Neuronal stem cell (in vitro differentiated cells): ENCODE measurements around the gene MYCN.
"Not testable (repeated sequence)": the region's sequence is repeated elsewhere in the genome, so short reads cannot be mapped to it uniquely, and the experiment has no call there.

Source experiments
- DNase-seq: peaks from one replicate; pipeline ENCODE4 v3.0.0-alpha.2; 2013; ENCODE audit warnings: low spot score
- H2AFZ ChIP-seq: one replicate; pipeline ENCODE4 v1.6.1; 2013; ENCODE audit warnings: mild to moderate bottlenecking, low read length, inconsistent platforms
- H2AK5ac ChIP-seq: 2 replicates; pipeline ENCODE4 v1.6.1; 2013; ENCODE audit warnings: low read depth, mild to moderate bottlenecking, inconsistent platforms, low read length, moderate library complexity, mixed read lengths
- H2BK120ac ChIP-seq: 2 replicates; pipeline ENCODE4 v1.6.1; 2013; ENCODE audit warnings: low read depth, mild to moderate bottlenecking, inconsistent platforms, low read length, moderate library complexity, mixed read lengths
- H2BK12ac ChIP-seq: one replicate; pipeline ENCODE4 v1.6.1; 2013; ENCODE audit warnings: low read length, inconsistent platforms
- H2BK15ac ChIP-seq: 2 replicates; pipeline ENCODE4 v1.6.1; 2013; ENCODE audit warnings: mild to moderate bottlenecking, low read length, inconsistent platforms, mixed read lengths
- H2BK5ac ChIP-seq: one replicate; pipeline ENCODE4 v1.6.1; 2013; ENCODE audit warnings: inconsistent platforms, mild to moderate bottlenecking, low read length, moderate library complexity
- H3K14ac ChIP-seq: one replicate; pipeline ENCODE4 v1.6.1; 2013; ENCODE audit warnings: low read length, inconsistent platforms
- H3K18ac ChIP-seq: 2 replicates; pipeline ENCODE4 v1.6.1; 2013; ENCODE audit warnings: low read length, inconsistent platforms
- H3K23ac ChIP-seq: 2 replicates; pipeline ENCODE4 v1.6.1; 2013; ENCODE audit warnings: low read depth, mild to moderate bottlenecking, mixed read lengths, low read length, inconsistent platforms; ENCODE audit not compliant: poor library complexity
- H3K27ac ChIP-seq: replicated peaks from 3 replicates; pipeline ENCODE4 v1.5.1; 2013; ENCODE audit warnings: low read length, inconsistent platforms
- H3K27me3 ChIP-seq, 3 experiments: 2 replicates each; pipeline ENCODE4 v1.6.1; 2013; ENCODE audit warnings: low read length in 3 of 3, mild to moderate bottlenecking in 2 of 3, inconsistent platforms in 1 of 3, low read depth in 1 of 3, mixed read lengths in 1 of 3, moderate library complexity in 1 of 3; ENCODE audit not compliant: control insufficient read depth in 3 of 3, insufficient read depth in 3 of 3
- H3K36me3 ChIP-seq, 2 donors: replicated peaks in 1 of 2; 2 replicates each; pipeline ENCODE4 v1.6.1; 2013; ENCODE audit warnings: low read length in 2 of 2; ENCODE audit not compliant: control insufficient read depth in 2 of 2, insufficient read depth in 2 of 2
- H3K4ac ChIP-seq: 2 replicates; pipeline ENCODE4 v1.6.1; 2013; ENCODE audit warnings: inconsistent platforms, mild to moderate bottlenecking, low read length, moderate library complexity
- H3K4me1 ChIP-seq, 2 donors: 1 replicate in 1 of 2; 2 replicates in 1 of 2; pipeline ENCODE4 v1.6.1; 2013; ENCODE audit warnings: low read length in 2 of 2, low read depth in 1 of 2; ENCODE audit not compliant: control insufficient read depth in 2 of 2, insufficient read depth in 1 of 2
- H3K4me2 ChIP-seq: one replicate; pipeline ENCODE4 v1.6.1; 2013; ENCODE audit warnings: mild to moderate bottlenecking, low read length, inconsistent platforms; ENCODE audit not compliant: insufficient read depth, poor library complexity, severe bottlenecking
- H3K4me3 ChIP-seq, 2 donors: 2 replicates each; pipeline ENCODE4 v1.5.1; 2013; ENCODE audit warnings: low read length in 2 of 2, mild to moderate bottlenecking in 2 of 2, inconsistent platforms in 1 of 2, moderate library complexity in 1 of 2
- H3K79me1 ChIP-seq: one replicate; pipeline ENCODE4 v1.6.1; 2013; ENCODE audit warnings: low read depth, mild to moderate bottlenecking, inconsistent platforms, low read length, moderate library complexity
- H3K9ac ChIP-seq: one replicate; pipeline ENCODE4 v1.6.1; 2013; ENCODE audit warnings: mild to moderate bottlenecking, low read depth, low read length, inconsistent platforms; ENCODE audit not compliant: poor library complexity
- H3K9me3 ChIP-seq, 2 donors: replicated peaks in 1 of 2; 2 replicates each; pipeline versions ENCODE3 to v1.6.1; 2013; ENCODE audit warnings: low read length in 2 of 2, mild to moderate bottlenecking in 2 of 2, inconsistent platforms in 1 of 2, low read depth in 1 of 2, mixed read lengths in 1 of 2, moderate library complexity in 1 of 2; ENCODE audit not compliant: control insufficient read depth in 2 of 2, insufficient read depth in 1 of 2
- H4K8ac ChIP-seq: one replicate; pipeline ENCODE4 v1.6.1; 2013; ENCODE audit warnings: low read depth, mild to moderate bottlenecking, inconsistent platforms, low read length, moderate library complexity
- H4K91ac ChIP-seq: one replicate; pipeline ENCODE4 v1.6.1; 2013; ENCODE audit warnings: low read length, low read depth, mild to moderate bottlenecking, inconsistent platforms; ENCODE audit not compliant: poor library complexity
- WGBS, 2 donors: extraction: QIAGEN DNeasy Blood & Tissue Kit; methylation state at CpG; one replicate each; pipeline ENCODE4 v1.1.7; 2013; ENCODE audit warnings: missing lambda C conversion rate in 2 of 2, mixed read lengths in 1 of 2; ENCODE audit not compliant: insufficient read length in 2 of 2, insufficient replicate concordance in 1 of 2; ENCODE audit errors: extremely low coverage in 2 of 2; 5-methylcytosine and 5-hydroxymethylcytosine counted together

MYCN gene

DNA sequence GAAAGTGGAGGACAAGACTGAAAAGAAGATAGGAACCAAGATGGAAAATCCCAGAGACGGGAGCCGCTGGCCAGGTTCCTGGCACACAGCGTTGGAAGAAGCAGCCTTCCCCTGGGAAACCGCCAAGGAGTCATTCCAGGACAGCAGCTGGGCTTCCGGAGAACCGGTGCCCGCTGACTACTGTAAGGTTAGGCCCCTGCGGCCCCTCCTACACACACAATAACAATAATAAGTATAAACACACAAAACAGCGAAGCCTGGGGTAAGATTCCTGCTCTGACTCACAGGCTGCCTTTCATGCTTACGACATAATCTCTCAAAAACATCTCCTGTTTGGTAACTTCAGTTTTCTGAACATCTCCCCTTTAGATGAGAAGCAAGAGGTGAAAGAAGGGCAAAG, 28.1 kb upstream of the MYCN start:
- Histone ChIP-seq H4K8ac (no peak overlapping the region), H2BK15ac (no peak overlapping the region), H3K4me2 (no peak overlapping the region), H2BK120ac (no peak overlapping the region), H3K9me3 (no peaks in the 10 kb centered on the region), H3K18ac (no peak overlapping the region), H3K9ac (no peak overlapping the region), H3K27ac (no peak overlapping the region), H3K14ac (no peak overlapping the region), H2AFZ (no peak overlapping the region), H2AK5ac (no peak overlapping the region), H2BK12ac (no peak overlapping the region), H3K4ac (no peak overlapping the region), H3K79me1 (no peaks in the 10 kb centered on the region), H3K27me3 (peaks cover 0 to 5% (median 0%) of the 10 kb centered on the region in 3 experiments), H3K4me1 (no peaks in the 10 kb centered on the region), H3K23ac (no peak overlapping the region), H3K36me3 (no peaks in the 10 kb centered on the region), H4K91ac (no peak overlapping the region), H3K4me3 (no peak overlapping the region), H2BK5ac (no peak overlapping the region)
- WGBS, 2 donors, result no CpG with 5 or more reads among the region's 10 CpGs
- DNase-seq, result no peak

- Histone ChIP-seq H2BK5ac (no peak overlapping the region), H3K9me3 (no peaks in the 10 kb centered on the region), H3K36me3 (no peaks in the 10 kb centered on the region), H3K4me3 (no peak overlapping the region), H2BK12ac (no peak overlapping the region), H3K23ac (no peak overlapping the region), H3K4me2 (no peak overlapping the region), H2BK120ac (no peak overlapping the region), H4K91ac (no peak overlapping the region), H3K79me1 (no peaks in the 10 kb centered on the region), H3K27me3 (peaks cover 0 to 5% (median 0%) of the 10 kb centered on the region in 3 experiments), H3K18ac (no peak overlapping the region), H2BK15ac (no peak overlapping the region), H3K14ac (no peak overlapping the region), H3K9ac (no peak overlapping the region), H3K4me1 (no peaks in the 10 kb centered on the region), H3K4ac (no peak overlapping the region), H2AFZ (no peak overlapping the region), H3K27ac (no peak overlapping the region), H4K8ac (no peak overlapping the region), H2AK5ac (no peak overlapping the region)
- WGBS, 2 donors, result no CpG with 5 or more reads among the region's 9 CpGs
- no peak for DNase-seq
Observed at GRCh38 chr2:15913146-15913545, 27.2 kb upstream of the MYCN start.

- no peaks in the 10 kb centered on the region for H3K4me1 ChIP-seq
- no peak overlapping the region for H2BK12ac ChIP-seq
- H3K79me1 ChIP-seq, result no peaks in the 10 kb centered on the region
- no peak overlapping the region for H4K91ac ChIP-seq
- H3K9ac ChIP-seq, result no peak overlapping the region
- H3K18ac ChIP-seq, result no peak overlapping the region
- no peak for DNase-seq
- H3K4ac ChIP-seq, result no peak overlapping the region
- no peak overlapping the region for H4K8ac ChIP-seq
- H2BK15ac ChIP-seq, result no peak overlapping the region
- H2AFZ ChIP-seq, result no peak overlapping the region
- WGBS, 2 donors, result no CpG with 5 or more reads among the region's 10 CpGs
- no peak overlapping the region for H3K14ac ChIP-seq
- no peak overlapping the region for H3K27ac ChIP-seq
- no peaks in the 10 kb centered on the region for H3K36me3 ChIP-seq
- no peak overlapping the region for H2BK120ac ChIP-seq
- H3K9me3 ChIP-seq, result no peaks in the 10 kb centered on the region
- no peak overlapping the region for H3K4me2 ChIP-seq
- H3K4me3 ChIP-seq, result no peak overlapping the region
- no peak overlapping the region for H3K23ac ChIP-seq
- H3K27me3 ChIP-seq, result peaks cover 0 to 10% (median 0%) of the 10 kb centered on the region in 3 experiments
- no peak overlapping the region for H2AK5ac ChIP-seq
- H2BK5ac ChIP-seq, result no peak overlapping the region
Observed at GRCh38 chr2:15914596-15915385, 25.6 kb upstream of the MYCN start.

DNA sequence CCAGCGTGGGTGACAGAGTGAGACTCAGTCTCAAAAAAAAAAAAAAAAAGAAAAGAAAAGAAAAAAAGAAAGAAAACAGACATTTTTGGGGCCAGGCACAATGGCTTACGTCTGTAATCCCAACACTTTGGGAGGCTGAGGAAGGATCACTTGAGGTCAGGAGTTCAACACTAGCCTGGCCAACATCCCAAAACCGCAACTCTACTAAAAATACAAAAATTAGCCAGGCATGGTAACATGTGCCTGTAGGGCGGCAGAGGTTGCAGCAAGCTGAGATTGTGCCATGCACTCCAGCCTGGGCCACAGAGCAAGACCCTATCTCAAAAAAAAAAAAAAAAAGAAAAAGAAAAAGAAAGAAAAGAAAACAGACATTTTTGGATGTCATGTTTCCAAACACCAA, 24.8 kb upstream of the MYCN start:
- H2BK120ac ChIP-seq, H3K4me1 ChIP-seq, H3K14ac ChIP-seq, H2BK15ac ChIP-seq, DNase-seq, H3K27ac ChIP-seq, H2AFZ ChIP-seq, H2BK12ac ChIP-seq, H3K4ac ChIP-seq, H2AK5ac ChIP-seq, H3K79me1 ChIP-seq, H3K23ac ChIP-seq, H3K9me3 ChIP-seq, H3K4me3 ChIP-seq, H3K18ac ChIP-seq, H2BK5ac ChIP-seq, H4K91ac ChIP-seq, H4K8ac ChIP-seq, H3K9ac ChIP-seq, H3K4me2 ChIP-seq, H3K36me3 ChIP-seq: not testable (repeated sequence)
- peaks cover 0 to 10% (median 0%) of the 10 kb centered on the region in 3 experiments for H3K27me3 ChIP-seq
- WGBS, 2 donors, result no CpG with 5 or more reads among the region's 4 CpGs
